Thyroid gland (tissue), 4 donors: ENCODE results near the gene EIF4G2.

Experiments used
- POLR2A ChIP-seq, 2 donors: fragments of 450-650 bp; IDR thresholded peaks; one replicate each; pipeline ENCODE4 v1.6.1; 2017; ENCODE audit warnings: antibody characterized with exemption in 2 of 2, mild to moderate bottlenecking in 2 of 2, moderate library complexity in 1 of 2
- TF ChIP-seq, protein P1 (sequence below), 6 experiments: fragments of 200-600 bp in 3 of 6; fragments of 450-650 bp in 3 of 6; sonication (generic) in 3 of 6; IDR thresholded peaks; one replicate each; pipeline ENCODE4 v1.5.1; 2016 to 2019; ENCODE audit warnings: antibody characterized with exemption in 6 of 6, mild to moderate bottlenecking in 2 of 6, inconsistent platforms in 1 of 6, moderate library complexity in 1 of 6

DNA sequence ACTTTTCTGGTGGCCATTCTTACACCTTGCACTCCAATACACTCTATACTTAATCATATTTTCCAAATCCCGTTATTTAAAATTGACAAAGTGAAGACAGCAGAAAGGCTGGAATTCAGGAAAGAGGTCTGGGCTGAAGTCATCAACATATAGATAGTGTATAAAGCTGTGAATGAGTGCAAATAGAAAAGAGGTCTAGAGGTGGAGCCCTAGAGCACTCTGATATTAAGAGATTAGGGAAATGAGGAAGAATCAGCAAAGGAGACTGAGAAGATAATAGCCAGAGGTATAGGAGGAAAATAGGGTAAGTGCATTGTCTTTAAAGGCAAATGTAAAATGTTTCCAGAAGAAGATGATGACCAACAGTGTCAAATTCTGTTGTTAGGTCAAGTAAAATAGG, 49.8 kb downstream of the EIF4G2 start:
- TF ChIP-seq, protein P1, sequence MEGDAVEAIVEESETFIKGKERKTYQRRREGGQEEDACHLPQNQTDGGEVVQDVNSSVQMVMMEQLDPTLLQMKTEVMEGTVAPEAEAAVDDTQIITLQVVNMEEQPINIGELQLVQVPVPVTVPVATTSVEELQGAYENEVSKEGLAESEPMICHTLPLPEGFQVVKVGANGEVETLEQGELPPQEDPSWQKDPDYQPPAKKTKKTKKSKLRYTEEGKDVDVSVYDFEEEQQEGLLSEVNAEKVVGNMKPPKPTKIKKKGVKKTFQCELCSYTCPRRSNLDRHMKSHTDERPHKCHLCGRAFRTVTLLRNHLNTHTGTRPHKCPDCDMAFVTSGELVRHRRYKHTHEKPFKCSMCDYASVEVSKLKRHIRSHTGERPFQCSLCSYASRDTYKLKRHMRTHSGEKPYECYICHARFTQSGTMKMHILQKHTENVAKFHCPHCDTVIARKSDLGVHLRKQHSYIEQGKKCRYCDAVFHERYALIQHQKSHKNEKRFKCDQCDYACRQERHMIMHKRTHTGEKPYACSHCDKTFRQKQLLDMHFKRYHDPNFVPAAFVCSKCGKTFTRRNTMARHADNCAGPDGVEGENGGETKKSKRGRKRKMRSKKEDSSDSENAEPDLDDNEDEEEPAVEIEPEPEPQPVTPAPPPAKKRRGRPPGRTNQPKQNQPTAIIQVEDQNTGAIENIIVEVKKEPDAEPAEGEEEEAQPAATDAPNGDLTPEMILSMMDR (IDR thresholded peaks at IDR 0.05) = no peak
- no peak for TF ChIP-seq POLR2A (IDR thresholded peaks at IDR 0.05)
